NCI-H187 (cell line): Measurements from ENCODE around the gene RNF130.
"Not testable (repeated sequence)": the region's sequence is repeated elsewhere in the genome, so short reads cannot be mapped to it uniquely, and the experiment has no call there.

Experiments used
- DNase-seq, 2 experiments: peaks; one replicate each; lab custom pipeline; 2025; lab: John Stamatoyannopoulos, UW

The RNF130 gene

GRCh38 chr5:180018347-180019060, 53.1 kb downstream of the RNF130 start:
- DNase-seq = no peak

DNA sequence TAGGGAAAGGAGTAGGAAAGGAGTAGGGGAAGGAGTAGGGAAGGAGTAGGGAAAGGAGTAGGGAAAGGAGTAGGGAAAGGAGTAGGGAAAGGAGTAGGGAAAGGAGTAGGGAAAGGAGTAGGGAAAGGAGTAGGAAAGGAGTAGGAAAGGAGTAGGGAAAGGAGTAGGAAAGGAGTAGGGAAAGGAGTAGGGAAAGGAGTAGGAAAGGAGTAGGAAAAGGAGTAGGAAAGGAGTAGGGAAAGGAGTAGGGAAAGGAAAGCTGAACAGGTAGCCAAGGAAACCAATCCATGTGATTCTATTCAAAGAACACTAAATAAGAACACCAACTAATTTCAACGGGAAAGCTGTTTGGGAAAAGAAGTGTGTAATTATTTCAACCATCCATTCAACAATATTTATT, 56.0 kb downstream of the RNF130 start:
- DNase-seq = not testable (repeated sequence)

DNA sequence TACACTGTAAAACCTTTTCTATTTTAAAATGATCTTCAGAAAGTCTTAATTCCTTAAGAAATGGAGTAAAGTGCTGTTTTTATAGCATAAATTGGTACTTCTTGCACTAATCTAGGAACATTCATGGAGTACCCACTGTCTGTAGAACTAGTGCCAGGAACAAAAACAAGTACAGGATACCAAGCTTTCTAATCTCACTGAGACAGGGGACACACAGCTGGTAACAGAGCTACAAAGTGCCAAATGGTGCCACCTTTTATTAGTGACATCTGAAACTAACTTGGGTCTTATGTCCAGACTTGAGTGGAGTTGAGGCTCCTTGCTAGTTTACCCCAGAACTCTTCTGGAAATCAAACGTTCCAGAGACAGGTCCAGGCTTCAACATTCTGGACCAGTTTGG, 57.9 kb downstream of the RNF130 start:
- no peak for DNase-seq

DNA sequence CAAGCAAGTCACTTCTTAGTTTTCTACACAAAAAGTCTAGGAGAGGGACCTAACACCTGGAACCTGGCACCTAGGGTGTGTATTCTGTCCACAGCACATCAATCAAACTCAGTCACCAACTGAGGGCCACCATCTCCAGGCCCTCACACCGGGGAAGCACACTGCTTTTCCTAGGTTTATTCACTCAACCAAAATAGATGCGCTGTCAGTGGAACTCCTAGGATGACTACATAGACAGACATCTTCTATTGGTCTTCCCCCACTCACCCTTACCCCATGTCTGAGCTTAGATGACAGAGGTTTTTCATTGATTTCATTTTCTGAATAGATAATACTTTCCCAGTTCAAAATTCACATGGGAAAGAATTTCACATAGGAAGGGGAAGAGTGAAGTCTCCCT, 59.2 kb downstream of the RNF130 start:
- no peak for DNase-seq

DNA sequence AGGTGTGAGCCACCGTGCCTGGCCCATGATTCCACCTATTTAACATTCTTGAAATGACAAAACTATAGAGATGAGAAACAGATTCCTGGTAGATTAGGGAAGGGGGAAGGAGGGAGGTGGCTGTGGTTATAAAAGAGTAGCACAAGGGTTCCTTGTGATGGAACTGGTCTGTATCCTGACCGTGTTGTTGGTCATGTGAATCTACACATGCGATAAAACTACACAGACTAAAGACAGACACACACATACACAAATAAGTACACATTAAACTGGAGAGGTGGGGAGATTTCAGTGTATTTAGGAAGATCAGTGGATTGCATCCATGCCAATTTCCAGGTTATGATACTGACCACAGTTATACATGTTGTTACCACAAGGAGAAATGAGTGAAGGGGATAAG, 60.9 kb downstream of the RNF130 start:
- DNase-seq = no peak

- DNase-seq = no peak
Observed at GRCh38 chr5:180009581-180009980, 62.0 kb downstream of the RNF130 start.

DNA sequence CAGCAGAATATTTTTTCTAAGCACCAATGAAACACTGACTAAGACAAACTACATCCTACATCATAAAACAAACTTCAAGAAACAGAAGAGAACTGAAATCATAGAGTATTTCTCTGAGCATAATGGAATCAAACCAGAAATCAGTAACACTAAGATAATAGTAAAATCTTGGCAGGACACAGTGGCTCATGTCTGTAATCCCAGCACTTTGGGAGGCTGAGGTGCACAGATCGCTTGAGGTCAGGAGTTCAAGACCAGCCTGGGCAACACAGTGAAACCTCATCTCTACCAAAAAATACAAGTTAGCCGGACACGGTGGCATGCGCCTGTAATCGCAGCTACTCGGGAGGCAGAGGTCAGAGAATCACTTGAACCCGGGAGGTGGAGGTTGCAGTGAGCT, 63.1 kb downstream of the RNF130 start:
- no peak for DNase-seq

- no peak for DNase-seq
Observed at GRCh38 chr5:180007582-180007981, 64.0 kb downstream of the RNF130 start.

DNA sequence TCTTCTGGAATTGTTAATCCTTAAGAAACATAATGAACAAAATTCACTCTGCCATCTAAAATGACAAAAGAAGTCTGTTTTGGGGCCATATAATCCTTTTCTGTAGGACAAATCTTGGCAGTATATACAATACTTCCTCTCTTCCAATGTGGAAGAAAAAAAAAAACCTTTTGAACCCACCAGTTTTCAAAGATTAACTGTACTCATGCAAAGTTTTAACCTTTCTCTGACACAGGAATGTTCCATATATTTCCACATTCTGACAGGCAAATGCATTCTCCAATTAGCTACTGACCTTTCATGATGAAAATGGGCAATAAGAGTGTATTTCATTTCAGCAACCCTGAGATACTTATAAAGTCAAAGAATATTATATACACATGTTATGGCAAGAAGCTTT, 65.4 kb downstream of the RNF130 start:
- no peak for DNase-seq

- no peak for DNase-seq
Observed at GRCh38 chr5:180003127-180003526, 68.4 kb downstream of the RNF130 start.

DNA sequence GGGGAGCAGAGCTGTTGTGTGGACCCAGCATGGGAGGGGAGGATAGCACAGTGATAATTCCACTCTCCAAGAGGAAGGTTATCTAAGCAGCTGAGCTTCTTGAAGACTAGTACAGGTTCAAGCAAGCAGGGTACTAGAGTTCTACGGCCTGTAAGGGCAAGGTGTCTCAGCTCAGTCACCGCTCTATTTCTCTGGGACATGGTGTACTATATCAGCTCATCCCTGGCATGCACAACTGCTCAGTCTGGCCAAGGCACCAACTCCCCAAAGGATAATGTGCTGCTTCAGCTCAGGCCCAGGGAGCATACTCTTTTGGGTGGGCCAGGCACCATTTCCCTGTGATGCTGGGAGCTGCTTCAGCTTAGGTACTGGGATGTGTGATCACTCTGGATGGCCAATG, 69.8 kb downstream of the RNF130 start:
- no peak for DNase-seq

- DNase-seq = no peak
Observed at GRCh38 chr5:180001136-180001535, 70.4 kb downstream of the RNF130 start.

DNA sequence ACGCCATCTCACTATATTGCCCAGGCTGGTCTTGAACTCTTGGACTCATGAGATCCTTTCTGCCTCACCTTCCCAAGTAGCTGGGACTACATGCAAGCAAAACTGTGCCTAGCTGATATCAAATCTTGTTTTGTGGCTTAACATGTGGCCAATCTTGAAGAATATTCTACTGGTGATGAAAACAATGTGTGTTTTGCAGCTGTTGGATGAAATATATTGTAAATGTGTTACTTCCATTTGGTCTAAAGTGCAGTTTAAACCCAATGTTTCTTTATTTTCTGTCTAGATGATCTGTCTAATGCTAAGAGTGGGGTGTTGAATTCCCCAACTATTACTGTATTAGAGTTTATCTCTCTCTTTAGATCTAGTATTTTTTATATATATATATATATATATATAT, 73.1 kb downstream of the RNF130 start:
- DNase-seq = no peak

DNA sequence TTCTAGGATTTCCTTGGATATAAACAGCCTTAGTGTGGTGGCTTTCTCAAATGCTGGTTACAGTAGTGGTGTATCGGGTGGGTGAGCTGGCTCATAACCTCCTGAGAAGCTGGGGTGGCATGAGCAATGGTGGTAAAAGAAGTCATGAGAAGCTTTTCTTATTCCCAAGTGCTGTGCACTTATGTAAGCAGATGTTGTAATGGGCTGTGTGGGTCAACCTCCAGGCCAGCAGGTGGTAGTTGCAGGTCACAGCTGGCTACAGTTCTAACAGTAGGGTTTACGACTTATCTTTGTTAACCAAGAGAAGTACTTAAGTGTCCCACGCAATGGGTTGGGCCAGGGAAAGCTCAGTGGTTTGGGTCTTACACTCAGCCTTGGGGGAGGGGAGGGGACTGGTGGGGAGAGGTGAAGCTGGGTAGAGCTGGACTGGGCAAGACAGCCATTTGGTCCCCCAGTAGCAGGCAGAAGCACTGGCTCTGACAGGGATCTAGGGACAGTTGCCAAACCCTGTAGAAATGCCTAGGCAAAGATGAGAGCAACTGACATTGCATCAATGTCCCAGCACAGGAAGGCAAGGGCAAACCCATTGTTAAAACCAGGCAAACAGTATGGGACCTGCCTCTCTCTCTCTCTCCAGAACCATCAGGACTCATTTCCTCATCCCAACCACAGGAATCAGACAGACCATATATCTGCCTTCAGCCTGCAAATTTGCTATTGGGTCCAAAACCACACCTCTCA, 76.8 kb downstream of the RNF130 start:
- no peak for DNase-seq

DNA sequence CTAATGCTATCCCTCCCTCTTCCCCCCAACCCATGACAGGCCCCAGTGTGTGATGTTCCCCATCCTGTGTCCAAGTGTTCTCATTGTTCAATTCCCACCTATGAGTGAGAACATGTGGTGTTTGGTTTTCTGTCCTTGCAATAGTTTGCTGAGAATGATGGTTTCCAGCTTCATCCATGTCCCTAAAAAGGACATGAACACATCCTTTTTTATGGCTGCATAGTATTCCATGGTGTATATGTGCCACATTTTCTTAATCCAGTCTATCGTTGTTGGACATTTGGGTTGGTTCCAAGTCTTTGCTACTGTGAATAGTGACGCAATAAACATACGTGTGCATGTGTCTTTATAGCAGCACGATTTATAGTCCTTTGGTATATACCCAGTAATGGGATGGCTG, 78.7 kb downstream of the RNF130 start:
- DNase-seq = not testable (repeated sequence)

DNA sequence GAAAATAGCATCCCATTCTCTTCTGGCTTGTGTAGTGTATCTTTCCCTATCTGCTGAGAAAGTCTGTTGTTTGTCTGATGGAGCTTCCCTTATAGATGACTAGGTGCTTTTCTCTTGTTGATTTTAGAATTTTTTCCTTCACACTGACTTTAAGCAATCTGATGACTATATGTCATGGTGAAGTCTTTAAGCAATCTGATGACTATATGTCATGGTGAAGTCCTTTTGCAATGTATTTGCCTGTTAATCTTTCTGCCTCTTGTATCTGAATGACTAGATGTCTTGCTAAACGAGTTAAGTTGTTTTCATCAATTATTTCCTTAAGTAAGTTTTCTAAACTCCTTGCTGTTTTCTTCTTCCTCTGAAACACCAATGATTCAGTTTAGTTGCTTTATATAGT, 80.5 kb downstream of the RNF130 start:
- no peak for DNase-seq

GRCh38 chr5:179990525-179990924, 81.0 kb downstream of the RNF130 start:
- not testable (repeated sequence) for DNase-seq

DNA sequence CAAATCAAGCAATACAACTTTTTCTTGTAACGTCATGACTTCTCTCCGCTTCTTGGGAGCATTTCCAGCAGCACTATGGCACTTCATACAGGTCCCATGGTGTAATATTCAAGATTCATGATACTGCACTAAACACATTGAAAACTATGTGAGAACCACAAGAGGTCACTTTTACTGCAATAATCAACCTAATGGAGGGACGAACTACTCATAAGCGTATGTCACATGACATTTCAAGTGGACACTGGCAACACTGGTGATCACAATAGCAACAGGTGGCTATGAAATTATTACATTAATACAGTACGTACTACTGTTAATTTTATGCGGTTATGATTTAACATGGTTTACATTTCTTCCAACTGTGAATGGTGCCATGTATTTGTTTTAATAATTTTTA, 85.2 kb downstream of the RNF130 start:
- no peak for DNase-seq

DNA sequence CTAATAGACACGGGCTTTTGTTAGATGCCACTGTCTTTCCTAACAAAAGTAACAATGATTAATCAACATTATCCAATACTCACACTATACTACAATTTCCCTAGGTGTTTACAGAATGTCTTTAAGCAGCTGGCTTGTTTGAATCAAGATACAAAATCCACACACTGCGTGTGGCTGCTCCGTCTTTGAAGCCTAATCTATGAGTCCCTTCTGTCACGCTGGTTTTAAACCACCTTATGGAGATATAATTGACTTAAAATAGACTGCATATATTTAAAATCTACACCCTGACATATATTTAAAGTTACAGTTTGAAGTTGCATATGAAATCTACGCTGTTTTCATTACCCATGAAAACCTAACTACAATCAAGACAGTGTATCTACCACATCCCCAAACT, 89.9 kb downstream of the RNF130 start:
- DNase-seq = no peak

GRCh38 chr5:179980767-179981166, 90.8 kb downstream of the RNF130 start:
- no peak for DNase-seq

GRCh38 chr5:179978792-179979191, 92.8 kb downstream of the RNF130 start:
- DNase-seq = no peak

DNA sequence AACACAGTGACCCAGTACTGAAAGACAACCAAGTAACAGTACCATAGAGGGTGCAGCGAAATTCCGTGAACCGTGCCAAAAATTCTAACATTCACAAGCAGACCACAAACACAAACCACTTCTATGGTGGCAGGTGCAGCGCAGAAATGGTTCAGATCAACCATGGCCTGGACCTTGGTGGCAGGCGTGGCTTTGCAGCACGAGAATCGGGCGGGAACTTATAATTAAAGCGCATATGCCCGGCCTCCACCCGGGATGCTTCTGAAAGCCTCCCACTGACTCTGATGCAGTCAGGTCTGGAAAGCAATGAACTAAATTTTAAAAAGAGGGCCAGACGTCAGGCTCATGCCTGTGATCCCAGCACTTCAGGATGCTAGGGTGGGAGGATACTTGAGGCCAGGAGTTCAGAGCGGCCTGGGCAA, 95.8 kb downstream of the RNF130 start:
- DNase-seq = no peak

- peak in 1 of 2 experiments; percentile 24 for DNase-seq
Observed at GRCh38 chr5:179974946-179975712, 96.4 kb downstream of the RNF130 start.
